Ishikawa (cell line): ENCODE data around the gene ACVR1.

Experiments used
- CEBPB ChIP-seq: IDR thresholded peaks from 2 replicates; pipeline ENCODE4 v1.6.1; 2012
- CREB1 ChIP-seq: IDR thresholded peaks from 2 replicates; pipeline ENCODE4 v1.6.1; 2012; ENCODE audit warnings: low read depth
- EGR1 ChIP-seq: IDR thresholded peaks from 2 replicates; pipeline ENCODE4 v1.6.1; 2012
- EP300 ChIP-seq: IDR thresholded peaks from 2 replicates; pipeline ENCODE4 v1.6.1; 2012; ENCODE audit warnings: borderline replicate concordance
- FOXM1 ChIP-seq: IDR thresholded peaks from 2 replicates; pipeline ENCODE4 v1.6.1; 2012; ENCODE audit warnings: low read depth, borderline replicate concordance
- NFIC ChIP-seq: IDR thresholded peaks from 2 replicates; pipeline ENCODE4 v1.6.1; 2012
- RAD21 ChIP-seq: IDR thresholded peaks from 2 replicates; pipeline ENCODE4 v1.6.1; 2012; ENCODE audit warnings: low read depth
- TAF1 ChIP-seq: IDR thresholded peaks from 2 replicates; pipeline ENCODE4 v1.6.1; 2012; ENCODE audit warnings: low read depth, mild to moderate bottlenecking
- TCF12 ChIP-seq: IDR thresholded peaks from 2 replicates; pipeline ENCODE4 v1.6.1; 2012; ENCODE audit warnings: low read depth
- TEAD4 ChIP-seq: IDR thresholded peaks from 2 replicates; pipeline ENCODE4 v1.6.1; 2012
- YY1 ChIP-seq: IDR thresholded peaks from 2 replicates; pipeline ENCODE4 v1.6.1; 2012; ENCODE audit warnings: low read depth
- ZBTB7A ChIP-seq: IDR thresholded peaks from 2 replicates; pipeline ENCODE4 v1.6.1; 2012; ENCODE audit warnings: low read depth
- TF ChIP-seq, protein P1 (sequence below): IDR thresholded peaks from 2 replicates; pipeline ENCODE4 v1.6.1; 2012
- TF ChIP-seq, protein P2 (sequence below): IDR thresholded peaks from 2 replicates; pipeline ENCODE4 v1.6.1; 2012; ENCODE audit warnings: low read depth, mild to moderate bottlenecking
- TF ChIP-seq, protein P3 (sequence below): IDR thresholded peaks from 2 replicates; pipeline ENCODE4 v1.6.1; 2012

Gene ACVR1

DNA sequence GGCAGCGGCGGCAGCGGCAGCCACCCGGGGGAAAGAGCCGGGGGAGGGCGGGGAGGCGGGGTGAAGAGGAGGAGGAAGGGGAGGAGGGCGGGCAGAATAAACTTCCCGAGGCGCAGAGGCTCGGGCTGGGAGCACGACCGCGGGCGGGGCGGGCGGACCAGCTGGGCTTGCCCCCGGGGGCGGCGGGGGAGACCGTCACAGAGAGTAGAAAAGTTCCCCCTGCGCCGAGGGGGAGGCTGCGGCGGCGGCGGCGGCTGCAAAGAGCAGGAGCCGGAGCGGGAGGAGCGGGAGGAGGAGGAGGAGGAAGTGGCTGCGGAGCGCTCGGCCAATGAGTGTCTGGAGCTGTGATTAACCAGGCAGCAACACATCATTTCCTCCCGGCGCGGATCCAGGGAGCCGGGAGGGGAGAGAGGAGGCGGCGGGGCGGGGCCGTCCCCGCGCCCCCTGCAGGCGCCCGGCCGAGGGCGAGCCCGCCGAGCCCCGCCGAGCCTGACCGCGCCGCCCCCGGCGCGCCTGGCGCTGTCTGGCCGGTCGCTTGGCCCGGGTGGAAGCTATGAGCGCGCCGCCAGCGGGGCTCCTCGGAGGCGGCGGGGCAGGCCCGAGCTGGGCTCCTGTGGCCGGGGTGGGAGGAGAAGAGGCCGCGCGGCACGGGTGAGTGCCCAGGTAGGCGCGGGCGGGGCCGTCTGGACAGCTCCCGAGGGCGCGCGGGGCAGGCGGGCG, at the start of gene ACVR1:
TSS of gene ACVR1 (minus strand) at position 265 of the 720 bp plus-strand sequence. CDS start 76,837 bp downstream, outside the sequence.
- TF ChIP-seq CEBPB (no peak), TCF12 (no peak; the same call in 1 of the 2 replicates), ZBTB7A (peak; percentile 29; the same call in 1 of the 2 replicates), CREB1 (0 out of 2 replicates have a peak, but pooled peaks have one; percentile 41), NFIC (peak; percentile 50; the same call in 1 of the 2 replicates), RAD21 (peak; percentile 8; the same call in 1 of the 2 replicates)
- TF ChIP-seq, protein P1, sequence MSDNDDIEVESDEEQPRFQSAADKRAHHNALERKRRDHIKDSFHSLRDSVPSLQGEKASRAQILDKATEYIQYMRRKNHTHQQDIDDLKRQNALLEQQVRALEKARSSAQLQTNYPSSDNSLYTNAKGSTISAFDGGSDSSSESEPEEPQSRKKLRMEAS, result peak; percentile 4; the same call in 1 of the 2 replicates
- TF ChIP-seq, protein P2, sequence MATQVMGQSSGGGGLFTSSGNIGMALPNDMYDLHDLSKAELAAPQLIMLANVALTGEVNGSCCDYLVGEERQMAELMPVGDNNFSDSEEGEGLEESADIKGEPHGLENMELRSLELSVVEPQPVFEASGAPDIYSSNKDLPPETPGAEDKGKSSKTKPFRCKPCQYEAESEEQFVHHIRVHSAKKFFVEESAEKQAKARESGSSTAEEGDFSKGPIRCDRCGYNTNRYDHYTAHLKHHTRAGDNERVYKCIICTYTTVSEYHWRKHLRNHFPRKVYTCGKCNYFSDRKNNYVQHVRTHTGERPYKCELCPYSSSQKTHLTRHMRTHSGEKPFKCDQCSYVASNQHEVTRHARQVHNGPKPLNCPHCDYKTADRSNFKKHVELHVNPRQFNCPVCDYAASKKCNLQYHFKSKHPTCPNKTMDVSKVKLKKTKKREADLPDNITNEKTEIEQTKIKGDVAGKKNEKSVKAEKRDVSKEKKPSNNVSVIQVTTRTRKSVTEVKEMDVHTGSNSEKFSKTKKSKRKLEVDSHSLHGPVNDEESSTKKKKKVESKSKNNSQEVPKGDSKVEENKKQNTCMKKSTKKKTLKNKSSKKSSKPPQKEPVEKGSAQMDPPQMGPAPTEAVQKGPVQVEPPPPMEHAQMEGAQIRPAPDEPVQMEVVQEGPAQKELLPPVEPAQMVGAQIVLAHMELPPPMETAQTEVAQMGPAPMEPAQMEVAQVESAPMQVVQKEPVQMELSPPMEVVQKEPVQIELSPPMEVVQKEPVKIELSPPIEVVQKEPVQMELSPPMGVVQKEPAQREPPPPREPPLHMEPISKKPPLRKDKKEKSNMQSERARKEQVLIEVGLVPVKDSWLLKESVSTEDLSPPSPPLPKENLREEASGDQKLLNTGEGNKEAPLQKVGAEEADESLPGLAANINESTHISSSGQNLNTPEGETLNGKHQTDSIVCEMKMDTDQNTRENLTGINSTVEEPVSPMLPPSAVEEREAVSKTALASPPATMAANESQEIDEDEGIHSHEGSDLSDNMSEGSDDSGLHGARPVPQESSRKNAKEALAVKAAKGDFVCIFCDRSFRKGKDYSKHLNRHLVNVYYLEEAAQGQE, result peak; percentile 66

DNA sequence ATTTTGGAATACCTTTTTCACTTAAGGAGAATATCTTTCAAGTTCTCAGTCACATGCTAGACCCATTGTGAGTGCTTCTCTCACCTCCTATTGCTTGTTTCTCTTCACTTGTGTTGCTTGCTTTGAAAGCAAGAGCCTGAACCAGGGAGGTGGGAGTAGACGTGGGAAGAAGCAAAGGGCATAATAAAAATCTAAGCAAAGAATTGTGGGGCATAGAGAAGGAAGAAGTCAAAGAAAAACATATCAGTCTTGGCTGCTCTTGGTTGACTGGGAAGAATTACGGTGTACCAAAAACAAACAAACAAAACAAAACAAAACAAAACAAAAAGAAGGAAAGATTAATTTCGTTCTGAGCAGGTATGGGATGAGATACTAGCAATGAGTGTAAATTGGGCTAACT, 48.9 kb upstream of the ACVR1 start:
- no peak for TF ChIP-seq CEBPB
- TF ChIP-seq FOXM1, result no peak
- TF ChIP-seq NFIC, result no peak
- TF ChIP-seq, protein P3, sequence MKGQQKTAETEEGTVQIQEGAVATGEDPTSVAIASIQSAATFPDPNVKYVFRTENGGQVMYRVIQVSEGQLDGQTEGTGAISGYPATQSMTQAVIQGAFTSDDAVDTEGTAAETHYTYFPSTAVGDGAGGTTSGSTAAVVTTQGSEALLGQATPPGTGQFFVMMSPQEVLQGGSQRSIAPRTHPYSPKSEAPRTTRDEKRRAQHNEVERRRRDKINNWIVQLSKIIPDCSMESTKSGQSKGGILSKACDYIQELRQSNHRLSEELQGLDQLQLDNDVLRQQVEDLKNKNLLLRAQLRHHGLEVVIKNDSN, result no peak
- no peak for TF ChIP-seq TAF1
- TF ChIP-seq CREB1, result no peak
- TF ChIP-seq RAD21, result no peak
- no peak for TF ChIP-seq TEAD4
- TF ChIP-seq TCF12, result no peak
- TF ChIP-seq EGR1, result no peak
- no peak for TF ChIP-seq ZBTB7A
- TF ChIP-seq, protein P2, result no peak
- no peak for TF ChIP-seq YY1
- TF ChIP-seq EP300, result no peak
- TF ChIP-seq, protein P1, result no peak

DNA sequence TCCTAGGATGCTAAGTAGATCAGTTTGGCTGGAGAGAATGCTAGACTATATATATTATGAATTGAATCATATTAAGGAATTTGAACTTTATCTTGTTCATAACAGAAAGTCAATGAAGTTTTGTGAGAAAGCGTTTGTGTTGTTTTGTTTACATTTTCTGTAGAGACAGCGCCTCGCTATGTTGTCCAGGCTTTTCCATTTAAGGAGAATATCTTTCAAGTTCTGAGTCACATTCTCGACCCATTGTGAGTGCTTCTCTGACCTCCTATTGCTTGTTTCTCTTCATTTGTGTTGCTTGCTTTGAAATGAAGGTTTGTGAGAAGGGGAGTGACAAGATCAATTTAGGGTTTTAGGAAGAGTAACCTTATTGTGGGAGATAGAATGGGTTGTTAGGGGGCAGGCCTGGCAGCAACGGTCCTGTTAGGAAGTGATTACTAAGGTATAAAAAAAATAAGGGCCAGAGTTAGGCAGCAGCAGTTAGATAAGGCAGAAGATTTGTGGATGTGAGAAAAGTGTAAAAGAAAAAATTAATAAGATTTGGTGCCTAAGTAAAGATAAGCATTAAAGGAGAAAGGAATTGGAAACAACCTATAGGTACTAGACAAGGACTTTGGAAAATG, 47.6 kb upstream of the ACVR1 start:
- TF ChIP-seq CREB1 (no peak), YY1 (no peak), TEAD4 (no peak), TAF1 (no peak), EP300 (no peak), EGR1 (no peak), CEBPB (no peak), ZBTB7A (no peak), FOXM1 (no peak), RAD21 (no peak)
- TF ChIP-seq, protein P3, result no peak
- TF ChIP-seq, protein P2, result no peak
- TF ChIP-seq, protein P1, result no peak
